Measurements from ENCODE around the gene ABLIM2. TPM values are rescaled to one million over a fixed set of nuclear protein-coding genes. Genes with fewer than 3 reads are reported as not detected.

Gene ABLIM2
- total RNA-seq, 4 donors from 2014 or later, result 9.2 to 24.0 (median 12.3) TPM

DNA sequence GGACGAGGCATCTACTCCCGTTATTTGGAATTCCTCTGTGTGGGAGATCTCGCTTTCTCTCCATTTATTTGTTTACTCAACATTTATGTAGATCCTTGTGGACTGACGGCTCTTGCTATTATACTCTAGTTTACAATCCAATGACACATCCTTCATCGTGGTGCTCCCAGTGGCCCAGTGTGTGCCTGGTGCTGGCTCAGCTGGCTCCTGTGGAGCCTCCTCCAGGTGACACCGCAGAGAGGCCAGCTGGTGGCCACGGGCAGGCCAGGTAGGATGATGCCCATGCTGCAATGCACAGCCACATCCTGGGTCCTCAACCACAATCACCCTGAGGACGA is 134.9 kb downstream of the ABLIM2 start:
- Histone ChIP-seq H3K36me3 (no peaks in the 10 kb centered on the region), H3K4me1 (peaks cover 16 to 19% of the 10 kb centered on the region in 2 donors), H3K27ac (no peak overlapping the region), H3K4me3 (replicated peaks in 1 of 3) (no peak overlapping the region), H3K9me3 (no peaks in the 10 kb centered on the region), H3K27me3 (no peaks in the 10 kb centered on the region)
- DNase-seq, result no peak
- WGBS, 2 donors, result 87 to 96% methylated on average over 8 of the region's 8 CpGs
- intact Hi-C loops (cut with DNase I), result no loop called here
- TF ChIP-seq, protein P1, sequence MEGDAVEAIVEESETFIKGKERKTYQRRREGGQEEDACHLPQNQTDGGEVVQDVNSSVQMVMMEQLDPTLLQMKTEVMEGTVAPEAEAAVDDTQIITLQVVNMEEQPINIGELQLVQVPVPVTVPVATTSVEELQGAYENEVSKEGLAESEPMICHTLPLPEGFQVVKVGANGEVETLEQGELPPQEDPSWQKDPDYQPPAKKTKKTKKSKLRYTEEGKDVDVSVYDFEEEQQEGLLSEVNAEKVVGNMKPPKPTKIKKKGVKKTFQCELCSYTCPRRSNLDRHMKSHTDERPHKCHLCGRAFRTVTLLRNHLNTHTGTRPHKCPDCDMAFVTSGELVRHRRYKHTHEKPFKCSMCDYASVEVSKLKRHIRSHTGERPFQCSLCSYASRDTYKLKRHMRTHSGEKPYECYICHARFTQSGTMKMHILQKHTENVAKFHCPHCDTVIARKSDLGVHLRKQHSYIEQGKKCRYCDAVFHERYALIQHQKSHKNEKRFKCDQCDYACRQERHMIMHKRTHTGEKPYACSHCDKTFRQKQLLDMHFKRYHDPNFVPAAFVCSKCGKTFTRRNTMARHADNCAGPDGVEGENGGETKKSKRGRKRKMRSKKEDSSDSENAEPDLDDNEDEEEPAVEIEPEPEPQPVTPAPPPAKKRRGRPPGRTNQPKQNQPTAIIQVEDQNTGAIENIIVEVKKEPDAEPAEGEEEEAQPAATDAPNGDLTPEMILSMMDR (IDR thresholded peaks at IDR 0.05), result no peak
- TF ChIP-seq POLR2A (IDR thresholded peaks at IDR 0.05), result no peak

DNA sequence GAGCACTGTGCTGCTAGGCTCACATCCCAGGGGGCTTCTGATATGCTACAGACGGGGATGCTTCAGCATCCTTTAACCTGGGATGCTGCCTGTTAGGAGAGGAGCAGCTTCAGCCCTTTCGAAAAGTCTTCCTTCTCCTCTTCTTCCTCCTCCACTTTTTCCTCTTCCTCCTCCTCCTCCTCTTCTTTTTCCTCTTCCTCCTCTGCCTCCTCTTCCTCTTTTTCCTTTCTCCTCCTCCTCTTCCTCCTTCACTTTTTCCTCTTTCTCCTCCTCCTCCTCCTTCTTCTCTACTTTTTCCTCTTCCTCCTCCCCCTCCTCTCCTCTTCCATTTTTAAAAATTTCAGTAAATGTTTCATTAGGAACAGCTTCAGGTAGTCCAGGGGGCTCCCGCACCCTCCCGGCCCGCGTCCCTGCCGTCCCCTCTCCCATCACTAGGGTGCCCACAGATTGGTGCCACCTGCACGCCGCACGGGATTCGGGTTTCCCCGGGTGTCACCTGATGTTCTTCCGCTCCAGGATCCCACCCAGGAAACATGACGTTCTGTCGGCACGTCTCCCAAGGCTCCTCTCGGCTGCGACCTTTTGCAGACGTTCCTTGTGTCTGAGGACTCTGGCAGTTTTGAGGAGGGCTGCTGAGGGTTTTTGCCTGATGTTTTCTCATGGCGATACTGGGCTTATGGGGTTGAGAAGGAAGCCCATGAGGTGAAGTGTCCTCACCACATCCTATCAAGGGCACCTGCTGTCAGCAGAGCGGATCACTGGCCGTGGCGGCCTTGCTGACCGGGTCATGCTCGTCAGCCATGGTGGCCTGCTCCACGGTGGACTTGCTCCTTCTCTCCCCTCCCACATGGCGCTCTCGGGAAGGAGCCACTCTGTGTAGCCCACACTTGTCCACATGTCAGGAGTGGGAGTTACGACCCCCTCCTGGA is 135.6 kb downstream of the ABLIM2 start:
- intact Hi-C loops (cut with DNase I), result no loop called here
- no peak for DNase-seq
- H3K9me3 ChIP-seq, result no peaks in the 10 kb centered on the region
- no peak overlapping the region for H3K4me3 ChIP-seq (replicated peaks in 1 of 3)
- TF ChIP-seq, protein P1 (IDR thresholded peaks at IDR 0.05), result no peak
- no peak for TF ChIP-seq POLR2A (IDR thresholded peaks at IDR 0.05)
- H3K4me1 ChIP-seq, result peaks cover 16 to 20% of the 10 kb centered on the region in 2 donors
- H3K27me3 ChIP-seq, result no peaks in the 10 kb centered on the region
- WGBS, 2 donors, result 90 to 93% methylated on average over 29 of the region's 29 CpGs
- no peaks in the 10 kb centered on the region for H3K36me3 ChIP-seq
- no peak overlapping the region for H3K27ac ChIP-seq

DNA sequence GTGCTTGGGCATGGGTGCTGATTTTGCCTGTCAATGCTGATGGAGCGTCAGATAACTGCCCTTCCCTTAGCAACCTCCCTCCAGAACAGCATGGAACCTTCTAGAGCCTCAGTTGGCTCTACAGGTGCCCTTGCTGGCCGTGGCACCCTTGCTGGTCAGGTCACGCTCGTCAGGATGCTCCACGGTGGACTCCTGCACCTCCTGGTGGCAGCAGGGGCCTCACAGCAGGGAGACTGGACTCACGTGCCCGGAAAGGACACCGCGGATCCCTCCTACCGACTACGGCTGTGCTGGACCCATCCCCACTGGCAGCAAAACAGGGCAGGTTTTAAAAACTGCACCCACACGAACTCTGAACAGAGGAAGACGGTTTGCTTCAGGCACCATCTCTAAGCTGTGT is 136.8 kb downstream of the ABLIM2 start:
- H3K27me3 ChIP-seq, result no peaks in the 10 kb centered on the region
- 73 to 84% methylated on average over 3 to 13 of the region's 13 CpGs for WGBS, 2 donors
- H3K4me3 ChIP-seq (replicated peaks in 1 of 3), result no peak overlapping the region
- DNase-seq, result no peak
- no peaks in the 10 kb centered on the region for H3K9me3 ChIP-seq
- TF ChIP-seq, protein P1 (IDR thresholded peaks at IDR 0.05), result no peak
- H3K4me1 ChIP-seq, result peaks cover 16 to 20% of the 10 kb centered on the region in 2 donors
- H3K36me3 ChIP-seq, result no peaks in the 10 kb centered on the region
- intact Hi-C loops (cut with DNase I), result no loop called here
- H3K27ac ChIP-seq, result no peak overlapping the region

DNA sequence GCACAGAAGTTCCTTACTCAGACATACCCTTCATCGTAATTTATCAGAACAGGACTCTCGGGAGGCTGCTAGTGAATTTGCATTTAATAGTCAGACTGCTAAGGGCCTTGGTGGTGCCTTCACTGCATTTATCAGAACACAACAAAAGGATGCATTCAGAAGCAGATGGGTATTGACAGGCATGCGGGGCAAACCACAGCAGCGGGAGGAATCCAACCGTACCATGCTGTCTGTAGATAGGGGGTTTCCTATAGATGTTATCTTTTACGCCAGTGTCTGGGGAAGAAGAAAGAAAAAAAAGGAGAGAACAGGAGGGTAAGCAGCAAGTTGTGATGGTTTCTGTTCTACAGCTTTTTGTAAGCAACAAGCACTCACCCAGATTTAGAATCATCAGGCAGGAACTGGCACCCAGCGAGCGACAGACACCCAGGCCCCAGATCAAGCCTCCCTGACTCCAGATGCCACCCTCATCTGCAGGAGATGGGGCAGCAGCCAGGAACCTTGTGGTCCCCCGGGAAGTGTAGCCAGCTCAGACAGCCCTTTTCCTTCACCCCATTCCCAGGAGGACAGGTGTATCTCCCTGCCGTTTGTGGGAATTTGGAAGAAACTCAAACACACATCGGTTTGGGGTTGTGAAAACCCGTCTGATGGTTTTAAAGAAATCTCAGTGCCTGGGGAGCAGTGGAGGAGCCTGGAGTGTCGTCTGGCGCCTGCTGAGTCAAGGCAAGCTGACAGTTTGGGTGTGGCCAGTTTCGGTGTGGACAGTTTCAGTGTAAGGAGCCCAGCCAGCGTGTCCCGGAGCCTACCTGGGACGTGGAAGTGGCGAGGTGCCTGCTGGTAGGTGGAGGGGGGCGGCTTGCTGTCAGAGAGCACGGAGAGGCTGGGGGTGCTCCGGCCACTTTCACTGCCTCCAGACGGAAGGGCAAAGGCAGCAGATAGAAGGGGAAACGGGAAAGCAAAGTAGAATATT is 138.9 kb downstream of the ABLIM2 start:
- DNase-seq, result peak; percentile 94
- Histone ChIP-seq H3K4me3 (replicated peaks in 1 of 3) (no peak overlapping the region), H3K27ac (peak overlapping the region; percentile 79 to 92 (median 85)), H3K36me3 (no peaks in the 10 kb centered on the region), H3K9me3 (no peaks in the 10 kb centered on the region), H3K4me1 (peaks cover 16 to 20% of the 10 kb centered on the region in 2 donors), H3K27me3 (no peaks in the 10 kb centered on the region)
- peak in 1 of 2 donors; percentile 64 for TF ChIP-seq POLR2A (IDR thresholded peaks at IDR 0.05)
- TF ChIP-seq, protein P1 (IDR thresholded peaks at IDR 0.05), result no peak
- WGBS, 2 donors, result 51% methylated on average over 24 of the region's 24 CpGs
- intact Hi-C loops (cut with DNase I), result no loop called here
